GM04503 (cell line): ENCODE data around the gene ZFHX3.

Experiments
- DNase-seq: peaks from one replicate; pipeline ENCODE4 v3.0.0-alpha.2; 2012; ENCODE audit warnings: low read depth

Gene ZFHX3

GRCh38 chr16:72928090-72928981 is 119.6 kb downstream of the ZFHX3 start:
- no peak for DNase-seq

GRCh38 chr16:72927199-72928089 is 120.5 kb downstream of the ZFHX3 start:
- DNase-seq, result peak; percentile 96

GRCh38 chr16:72926177-72927070 is 121.5 kb downstream of the ZFHX3 start:
- no peak for DNase-seq

GRCh38 chr16:72925631-72925979 is 122.3 kb downstream of the ZFHX3 start:
- DNase-seq, result no peak

- no peak for DNase-seq
These were observed 122.8 kb downstream of the ZFHX3 start for GRCh38 chr16:72924927-72925630.

- DNase-seq, result no peak
These were observed 123.4 kb downstream of the ZFHX3 start for GRCh38 chr16:72924537-72924926.

DNA sequence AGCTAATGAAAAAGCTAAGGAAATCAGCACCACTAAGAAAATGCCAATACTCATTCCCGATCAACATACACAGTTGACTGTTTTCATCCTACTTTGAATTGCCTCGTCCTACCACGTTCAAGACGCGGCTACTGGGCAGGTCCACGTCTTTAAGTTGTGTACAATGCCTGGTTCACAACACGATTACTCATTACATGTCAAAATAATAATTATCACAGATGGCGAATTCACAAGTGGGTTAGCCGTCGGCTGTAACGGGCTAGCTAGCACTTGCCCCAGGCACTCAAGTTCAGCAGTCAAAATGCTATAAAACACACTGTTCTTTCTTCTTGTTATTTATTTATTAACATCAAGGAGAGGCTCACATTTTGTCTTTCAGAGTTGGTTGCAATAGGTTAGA is 124.2 kb downstream of the ZFHX3 start:
- no peak for DNase-seq

GRCh38 chr16:72922714-72923113 is 125.2 kb downstream of the ZFHX3 start:
- DNase-seq, result no peak

DNA sequence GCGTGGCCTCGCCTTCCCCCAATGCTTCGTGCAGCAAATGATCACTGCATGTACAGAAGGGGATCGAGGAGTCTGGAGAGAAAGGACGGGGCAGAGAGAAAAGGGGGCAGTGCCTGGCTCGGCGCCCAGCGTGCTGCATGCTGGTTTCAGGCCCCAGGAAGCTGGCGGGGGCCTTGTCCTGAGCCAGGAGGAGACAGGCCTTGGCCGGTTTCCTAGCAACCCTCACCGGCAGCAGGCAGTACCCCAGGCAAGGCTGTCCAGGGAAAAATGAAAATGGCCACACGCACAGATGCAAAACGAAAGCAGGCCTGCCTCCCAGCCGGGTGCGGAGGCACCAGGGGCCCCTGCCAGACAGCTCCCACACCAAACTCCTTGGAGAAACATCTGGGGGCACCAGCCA is 126.3 kb downstream of the ZFHX3 start:
- no peak for DNase-seq

DNA sequence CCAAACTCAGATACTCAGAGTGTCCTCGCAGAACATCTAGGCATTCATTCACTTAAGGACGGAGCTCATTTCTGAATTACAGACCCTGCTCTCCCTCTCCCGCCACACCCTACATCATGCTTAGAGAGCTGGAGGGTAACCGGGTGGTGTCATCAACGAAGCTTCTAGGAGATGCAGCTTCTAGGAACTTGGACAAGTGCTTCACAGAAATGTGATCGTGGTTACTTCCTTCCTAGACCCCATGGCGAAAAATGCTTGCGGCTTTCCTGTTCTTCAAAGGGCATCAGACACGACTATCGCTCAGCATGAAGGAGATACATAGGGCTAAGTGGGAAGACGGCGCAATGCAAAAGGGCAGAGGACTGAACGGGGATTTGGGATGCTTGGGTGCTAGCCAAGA is 126.8 kb downstream of the ZFHX3 start:
- no peak for DNase-seq

GRCh38 chr16:72917051-72917450 is 130.9 kb downstream of the ZFHX3 start:
- no peak for DNase-seq

GRCh38 chr16:72915331-72915730 is 132.6 kb downstream of the ZFHX3 start:
- DNase-seq, result no peak

GRCh38 chr16:72913551-72913950 is 134.4 kb downstream of the ZFHX3 start:
- no peak for DNase-seq

GRCh38 chr16:72911971-72912370 is 136.0 kb downstream of the ZFHX3 start:
- no peak for DNase-seq

- no peak for DNase-seq
These were observed 137.1 kb downstream of the ZFHX3 start for GRCh38 chr16:72910875-72911274.

GRCh38 chr16:72910381-72910780 is 137.5 kb downstream of the ZFHX3 start:
- no peak for DNase-seq

- no peak for DNase-seq
These were observed 138.7 kb downstream of the ZFHX3 start for GRCh38 chr16:72909196-72909595.

DNA sequence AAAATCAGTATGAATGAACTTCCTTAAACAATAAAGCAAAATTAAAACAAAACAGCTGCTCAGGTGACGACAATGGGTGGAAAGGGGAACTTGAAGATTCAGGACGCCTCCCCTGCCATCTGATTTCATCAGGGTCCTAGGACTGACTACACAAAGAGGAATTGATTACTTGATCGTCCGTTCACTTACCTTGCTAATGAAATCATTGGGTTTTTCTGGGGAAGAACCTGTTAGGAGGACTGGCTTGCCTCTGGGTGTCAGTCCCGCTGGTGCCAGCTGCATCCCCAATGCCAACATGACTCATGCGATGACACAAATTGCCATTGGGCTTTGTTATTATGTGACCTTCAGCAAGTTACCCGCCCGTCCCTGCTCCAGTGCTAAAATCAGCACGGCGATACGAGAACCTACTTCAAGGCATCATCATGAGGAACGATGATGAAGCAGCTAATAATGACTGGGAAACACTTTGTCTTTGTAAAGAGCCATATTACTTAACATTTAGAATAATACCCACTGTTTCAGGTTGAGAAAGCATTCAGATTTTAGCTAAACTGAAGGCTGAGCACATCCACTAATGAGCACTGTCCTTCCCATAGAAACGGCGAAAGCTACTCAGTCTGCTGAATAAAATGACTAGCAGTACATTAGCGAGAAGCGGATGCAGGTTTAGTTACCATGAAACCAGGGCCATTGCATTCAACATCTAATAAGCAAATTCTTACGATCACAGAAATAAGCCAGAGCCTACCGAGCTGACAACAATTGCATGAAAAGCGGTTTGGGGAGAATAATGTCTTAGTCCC is 139.4 kb downstream of the ZFHX3 start:
- no peak for DNase-seq

DNA sequence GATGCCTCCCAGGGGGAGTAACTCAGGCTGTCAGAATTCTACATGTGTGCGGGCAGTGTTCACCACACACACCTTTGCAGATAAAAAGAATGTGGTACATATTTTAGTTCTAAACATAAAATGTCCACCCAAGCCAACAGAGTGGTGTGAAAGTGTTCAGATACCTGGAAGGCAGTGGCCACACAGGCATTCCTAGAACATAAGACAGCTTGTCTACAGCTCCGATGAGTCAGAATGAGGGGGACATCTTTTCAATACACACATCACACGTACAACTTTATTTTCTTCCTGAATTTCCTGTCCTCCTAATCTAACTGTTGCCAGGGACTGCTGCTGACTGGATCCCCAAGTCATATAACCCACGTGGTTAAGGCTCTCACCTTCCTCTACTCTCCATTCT is 142.3 kb downstream of the ZFHX3 start:
- no peak for DNase-seq

DNA sequence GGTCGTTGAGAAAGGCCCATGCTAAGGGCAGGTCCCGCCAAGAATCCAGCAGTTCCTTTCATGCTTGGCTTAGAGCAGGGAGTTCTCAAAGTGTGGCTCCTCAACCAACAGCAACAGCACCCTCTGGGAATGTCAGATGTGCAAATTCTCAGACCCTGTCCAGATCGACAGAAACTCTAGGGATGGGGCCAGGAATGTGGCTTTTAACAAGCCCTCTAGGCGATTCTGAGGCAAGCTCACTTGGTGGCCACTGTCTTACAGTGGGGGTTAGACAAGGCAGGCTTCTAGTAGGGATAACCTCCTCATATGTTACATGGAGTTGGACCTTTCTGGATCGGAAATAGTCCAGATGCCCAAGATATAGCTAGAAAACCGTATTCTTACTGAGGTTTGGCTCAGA is 144.8 kb downstream of the ZFHX3 start:
- no peak for DNase-seq

DNA sequence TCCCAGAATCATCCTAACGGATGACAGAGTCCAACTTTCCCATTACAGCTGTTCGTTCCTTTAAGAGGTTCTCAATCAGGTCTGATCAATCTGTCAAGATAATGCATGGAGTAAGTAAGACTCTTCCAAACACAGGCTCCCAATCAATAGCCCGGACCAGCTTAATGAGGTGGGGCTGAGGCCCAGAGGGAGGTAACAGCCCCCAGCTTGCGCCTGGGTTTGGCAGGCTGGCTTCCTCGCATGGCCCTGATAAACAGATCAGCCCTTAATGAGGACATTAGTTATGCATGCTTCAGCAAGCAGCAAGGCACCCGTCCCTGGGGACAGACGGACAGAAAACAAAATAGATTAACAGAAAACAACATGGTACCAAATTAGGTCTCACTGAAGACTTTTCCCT is 145.7 kb downstream of the ZFHX3 start:
- DNase-seq, result no peak
